GM21423 (cell line): ENCODE data around the gene PDE11A.

Source experiments
- ATAC-seq: cut with Tn5 transposase; IDR thresholded peaks from one replicate; pipeline ENCODE4 v1.9.1; 2021; ENCODE audit warnings: mild to moderate bottlenecking, moderate library complexity; ENCODE audit not compliant: unreplicated experiment

Gene PDE11A

GRCh38 chr2:177676636-177677035 lies 395.9 kb downstream of the PDE11A start:
- ATAC-seq: no peak

GRCh38 chr2:177675825-177676224 lies 396.8 kb downstream of the PDE11A start:
- no peak for ATAC-seq

- no peak for ATAC-seq
Observed at GRCh38 chr2:177675350-177675821, 397.2 kb downstream of the PDE11A start.

- no peak for ATAC-seq
Observed at GRCh38 chr2:177673602-177674595, 398.7 kb downstream of the PDE11A start.

- ATAC-seq: no peak
Observed at GRCh38 chr2:177671662-177672061, 400.9 kb downstream of the PDE11A start.

- no peak for ATAC-seq
Observed at GRCh38 chr2:177670791-177671535, 401.6 kb downstream of the PDE11A start.

- no peak for ATAC-seq
Observed at GRCh38 chr2:177669625-177670330, 402.8 kb downstream of the PDE11A start.

- ATAC-seq: no peak
Observed at GRCh38 chr2:177669201-177669600, 403.4 kb downstream of the PDE11A start.

- no peak for ATAC-seq
Observed at GRCh38 chr2:177668617-177669016, 404.0 kb downstream of the PDE11A start.

- no peak for ATAC-seq
Observed at GRCh38 chr2:177667626-177668025, 405.0 kb downstream of the PDE11A start.

- ATAC-seq: no peak
Observed at GRCh38 chr2:177666408-177666807, 406.2 kb downstream of the PDE11A start.

GRCh38 chr2:177665948-177666347 lies 406.6 kb downstream of the PDE11A start:
- no peak for ATAC-seq

- no peak for ATAC-seq
Observed at GRCh38 chr2:177665328-177665727, 407.2 kb downstream of the PDE11A start.

- no peak for ATAC-seq
Observed at GRCh38 chr2:177662895-177663294, 409.7 kb downstream of the PDE11A start.

- ATAC-seq: no peak
Observed at GRCh38 chr2:177660742-177661141, 411.8 kb downstream of the PDE11A start.

- no peak for ATAC-seq
Observed at GRCh38 chr2:177658309-177658708, 414.3 kb downstream of the PDE11A start.

- ATAC-seq: no peak
Observed at GRCh38 chr2:177651833-177652232, 420.7 kb downstream of the PDE11A start.

GRCh38 chr2:177649568-177650518 lies 422.7 kb downstream of the PDE11A start:
- no peak for ATAC-seq

- ATAC-seq: no peak
Observed at GRCh38 chr2:177646791-177647190, 425.8 kb downstream of the PDE11A start.

GRCh38 chr2:177646241-177646640 lies 426.3 kb downstream of the PDE11A start:
- no peak for ATAC-seq
